GM21526 (cell line): Measurements from ENCODE around the gene RECQL5.

Experiments
- ATAC-seq: cut with Tn5 transposase; IDR thresholded peaks from one replicate; pipeline ENCODE4 v1.9.1; 2021; ENCODE audit warnings: moderate library complexity; ENCODE audit not compliant: unreplicated experiment, low FRiP score

The RECQL5 gene

DNA sequence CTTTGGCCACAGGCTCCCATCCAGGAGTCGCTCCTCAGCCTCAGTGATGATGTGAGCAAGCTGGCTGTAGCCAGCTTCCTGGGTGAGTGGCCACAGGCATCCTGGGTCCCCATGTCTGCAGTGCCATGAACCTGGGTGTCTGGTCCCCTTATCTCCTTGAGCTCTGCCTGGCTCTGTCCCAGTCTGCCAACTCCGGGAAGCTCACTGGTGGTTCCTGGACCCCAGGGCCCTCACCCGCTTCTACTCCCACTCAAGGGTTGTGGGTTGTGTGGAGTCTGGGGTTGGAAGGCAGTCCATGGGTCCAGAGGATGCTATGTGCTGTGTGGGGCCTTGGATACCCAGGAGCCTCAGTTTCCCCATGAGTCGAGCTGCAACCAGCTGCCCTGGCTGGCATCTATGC lies 45.5 kb downstream of the RECQL5 start:
- ATAC-seq = no peak

DNA sequence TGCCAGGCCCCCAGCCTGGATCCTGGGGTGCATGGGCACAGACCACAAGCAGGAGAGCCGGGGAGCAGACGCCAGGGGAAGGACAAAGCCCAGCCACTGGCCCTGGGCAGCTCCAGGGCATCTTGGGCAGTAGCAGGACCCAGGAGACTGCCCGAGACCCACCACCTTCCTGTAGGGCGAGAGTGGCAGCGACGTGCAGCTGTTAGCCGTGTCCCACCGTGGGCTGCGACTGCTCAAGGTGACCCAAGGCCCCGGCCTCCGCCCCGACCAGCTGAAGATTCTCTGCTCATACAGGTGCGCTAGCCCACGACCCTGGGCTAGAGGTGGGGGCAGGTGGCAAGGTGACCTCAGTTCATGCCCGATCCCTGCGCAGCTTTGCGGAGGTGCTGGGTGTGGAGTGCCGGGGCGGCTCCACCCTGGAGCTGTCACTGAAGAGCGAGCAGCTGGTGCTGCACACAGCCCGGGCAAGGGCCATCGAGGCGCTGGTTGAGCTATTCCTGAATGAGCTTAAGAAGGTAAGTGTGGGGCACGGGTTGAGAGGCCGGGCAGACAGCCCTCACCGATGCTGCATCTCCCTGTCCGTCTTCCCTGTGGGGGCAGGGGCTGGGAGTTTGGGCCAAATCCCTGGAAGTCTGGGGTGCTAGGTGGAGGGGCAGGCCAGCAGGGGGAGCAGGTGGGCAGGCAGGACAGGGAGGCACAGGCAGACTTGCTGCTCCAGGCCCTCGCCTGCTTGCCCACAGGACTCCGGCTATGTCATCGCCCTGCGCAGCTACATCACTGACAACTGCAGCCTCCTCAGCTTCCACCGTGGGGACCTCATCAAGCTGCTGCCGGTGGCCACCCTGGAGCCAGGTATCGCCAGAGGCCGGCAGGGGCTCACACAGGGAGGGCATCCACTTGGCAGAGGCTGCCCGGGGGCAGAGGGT lies 47.2 kb downstream of the RECQL5 start:
- ATAC-seq = no peak

DNA sequence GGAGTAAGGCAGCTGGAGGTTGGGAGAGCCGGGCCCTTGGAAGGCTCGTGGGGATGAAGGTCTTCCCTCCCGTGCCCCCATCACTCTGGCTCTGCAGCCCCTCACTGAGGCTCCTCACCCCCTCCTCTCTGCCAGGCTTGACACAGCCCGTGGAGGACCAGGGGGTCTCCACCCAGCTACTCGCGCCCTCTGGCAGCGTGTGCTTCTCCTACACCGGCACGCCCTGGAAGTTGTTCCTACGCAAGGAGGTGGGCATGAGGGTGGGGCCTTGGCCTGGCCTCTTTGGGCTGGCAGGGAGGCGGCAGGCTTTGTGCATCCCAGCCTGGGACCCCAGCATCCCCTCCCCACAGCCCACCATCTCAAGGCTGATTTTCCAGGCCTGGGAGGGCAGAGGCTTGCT lies 49.3 kb downstream of the RECQL5 start:
- no peak for ATAC-seq

DNA sequence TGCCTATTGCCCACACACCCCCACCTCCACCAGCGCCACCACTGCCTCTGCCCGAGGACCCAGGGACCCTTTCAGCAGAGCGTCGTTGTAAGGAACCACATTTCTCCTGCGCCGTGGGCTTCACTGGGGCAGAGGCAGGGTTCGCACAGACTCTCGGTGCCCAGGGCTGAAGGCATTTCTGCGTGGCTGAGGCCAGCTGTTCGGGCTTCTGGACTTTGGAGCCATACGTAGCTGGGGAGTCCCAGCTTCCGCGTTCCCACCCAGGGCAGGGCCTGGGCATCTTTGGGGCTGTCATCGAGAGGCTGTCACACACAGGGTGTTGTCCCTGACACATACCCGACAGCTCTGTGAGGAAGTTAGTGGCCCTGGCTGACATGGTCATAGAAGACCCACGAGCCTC lies 49.7 kb downstream of the RECQL5 start:
- no peak for ATAC-seq

DNA sequence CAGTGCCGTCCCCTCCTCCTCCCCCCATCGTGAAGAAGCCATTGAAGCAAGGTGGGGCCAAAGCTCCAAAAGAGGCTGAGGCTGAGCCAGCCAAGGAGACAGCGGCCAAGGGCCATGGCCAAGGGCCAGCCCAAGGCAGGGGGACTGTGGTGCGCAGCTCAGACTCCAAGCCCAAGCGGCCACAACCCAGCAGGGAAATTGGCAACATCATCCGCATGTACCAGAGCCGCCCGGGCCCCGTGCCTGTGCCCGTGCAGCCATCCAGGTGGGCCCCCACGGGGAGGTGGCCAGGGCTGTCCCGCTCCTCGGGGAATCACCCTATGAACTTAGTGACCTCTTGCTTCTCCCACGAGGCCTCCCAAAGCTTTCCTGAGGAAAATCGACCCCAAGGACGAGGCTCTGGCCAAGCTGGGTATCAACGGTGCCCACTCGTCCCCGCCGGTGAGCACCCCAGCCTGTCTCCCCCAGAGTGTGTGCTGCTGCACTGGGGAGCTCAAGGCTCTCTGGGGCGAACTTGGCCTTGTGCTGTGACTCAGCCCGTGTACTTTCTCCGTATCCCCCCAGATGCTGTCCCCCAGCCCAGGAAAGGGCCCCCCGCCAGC lies 50.3 kb downstream of the RECQL5 start:
- no peak for ATAC-seq

DNA sequence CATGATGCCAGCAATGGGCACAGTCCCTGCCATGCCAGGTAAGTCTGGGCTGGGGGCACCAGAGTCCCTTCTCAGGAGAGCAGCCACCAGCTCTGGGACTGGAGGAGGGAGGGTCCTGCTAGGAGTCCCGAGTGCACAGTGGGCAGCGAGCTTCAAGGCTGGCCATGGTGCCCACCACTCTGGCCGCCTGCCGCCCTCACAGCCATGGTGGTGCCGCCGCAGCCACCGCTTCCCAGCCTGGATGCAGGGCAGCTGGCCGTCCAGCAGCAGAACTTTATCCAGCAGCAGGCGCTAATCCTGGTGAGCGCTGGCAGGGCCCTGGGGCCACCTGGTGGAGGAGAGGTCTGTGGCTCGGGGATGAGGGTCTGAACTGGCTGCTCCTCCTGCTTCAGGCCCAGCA lies 51.7 kb downstream of the RECQL5 start:
- no peak for ATAC-seq

DNA sequence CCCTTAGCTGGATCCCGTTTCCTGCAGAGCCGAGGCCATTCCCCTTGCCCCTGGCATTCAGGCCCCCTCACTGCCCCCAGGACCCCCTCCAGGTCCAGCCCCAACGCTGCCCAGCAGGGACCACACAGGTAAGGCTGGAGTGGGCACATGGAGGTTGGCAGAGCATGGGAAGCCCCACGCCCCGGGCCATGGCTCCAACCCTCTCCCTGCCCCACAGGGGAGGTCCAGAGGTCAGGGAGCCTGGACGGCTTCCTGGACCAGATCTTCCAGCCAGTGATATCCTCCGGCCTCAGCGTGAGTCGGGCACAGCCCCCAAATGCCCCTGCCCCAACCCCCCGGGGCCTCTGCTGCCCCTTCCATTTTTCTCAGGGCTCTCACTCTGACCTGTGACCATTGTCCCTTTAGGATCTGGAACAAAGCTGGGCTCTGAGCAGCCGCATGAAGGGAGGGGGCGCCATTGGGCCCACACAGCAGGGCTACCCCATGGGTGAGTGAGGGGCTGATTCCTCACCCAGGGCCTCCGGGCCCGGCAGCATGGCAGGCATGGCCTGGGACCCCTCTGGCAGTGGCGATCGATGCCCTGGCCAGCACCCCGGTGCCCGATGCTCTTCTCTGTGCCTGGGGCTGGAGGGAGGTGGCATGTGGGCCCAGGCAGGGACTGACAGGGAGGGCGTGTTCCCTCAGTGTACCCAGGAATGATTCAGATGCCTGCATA lies 52.2 kb downstream of the RECQL5 start:
- ATAC-seq = no peak

DNA sequence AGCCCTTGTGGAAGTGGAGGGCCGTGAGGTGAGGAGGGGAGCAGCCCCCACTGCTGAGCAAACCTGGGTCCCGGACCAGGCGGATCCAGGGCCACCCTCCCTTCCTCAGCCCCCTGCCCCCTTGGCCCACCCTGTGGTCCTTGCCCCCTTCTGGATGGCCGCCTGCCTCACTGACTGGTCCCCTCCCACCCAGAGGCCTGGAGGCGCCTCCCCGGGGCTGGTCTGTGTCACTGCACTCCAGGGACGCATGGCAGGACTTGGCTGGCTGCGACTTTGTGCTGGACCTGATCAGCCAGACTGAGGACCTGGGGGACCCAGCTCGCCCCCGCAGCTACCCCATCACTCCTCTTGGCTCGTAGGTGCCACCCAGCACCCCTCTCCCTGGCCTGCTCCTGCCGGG lies 52.9 kb downstream of the RECQL5 start:
- ATAC-seq = no peak

DNA sequence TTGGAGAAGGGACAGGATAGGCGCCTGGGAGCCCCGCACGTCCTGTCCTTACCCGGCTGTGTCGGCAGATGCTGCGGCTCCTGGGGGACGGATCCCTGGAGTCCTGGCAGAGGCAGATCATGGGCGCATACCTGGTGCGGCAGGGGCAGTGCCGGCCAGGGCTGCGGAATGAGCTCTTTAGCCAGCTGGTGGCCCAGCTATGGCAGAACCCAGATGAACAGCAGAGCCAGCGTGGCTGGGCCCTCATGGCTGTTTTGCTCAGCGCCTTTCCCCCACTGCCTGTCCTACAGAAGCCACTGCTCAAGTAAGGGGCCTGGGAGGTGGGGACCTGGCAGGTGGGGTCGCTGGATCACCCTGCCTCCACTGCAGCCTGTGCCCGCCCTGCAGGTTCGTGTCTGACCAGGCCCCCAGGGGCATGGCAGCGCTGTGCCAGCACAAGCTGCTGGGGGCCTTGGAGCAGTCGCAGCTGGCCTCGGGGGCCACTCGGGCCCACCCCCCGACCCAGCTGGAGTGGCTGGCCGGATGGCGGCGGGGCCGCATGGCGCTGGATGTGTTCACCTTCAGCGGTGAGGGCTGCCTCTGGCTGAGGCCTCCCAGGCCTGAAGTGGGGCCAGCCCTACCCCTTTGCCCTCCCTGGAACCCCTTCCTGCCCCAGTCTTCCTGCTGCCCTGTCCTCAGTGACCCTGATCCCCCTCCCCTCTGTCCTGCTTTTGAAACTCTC lies 53.9 kb downstream of the RECQL5 start:
- no peak for ATAC-seq

DNA sequence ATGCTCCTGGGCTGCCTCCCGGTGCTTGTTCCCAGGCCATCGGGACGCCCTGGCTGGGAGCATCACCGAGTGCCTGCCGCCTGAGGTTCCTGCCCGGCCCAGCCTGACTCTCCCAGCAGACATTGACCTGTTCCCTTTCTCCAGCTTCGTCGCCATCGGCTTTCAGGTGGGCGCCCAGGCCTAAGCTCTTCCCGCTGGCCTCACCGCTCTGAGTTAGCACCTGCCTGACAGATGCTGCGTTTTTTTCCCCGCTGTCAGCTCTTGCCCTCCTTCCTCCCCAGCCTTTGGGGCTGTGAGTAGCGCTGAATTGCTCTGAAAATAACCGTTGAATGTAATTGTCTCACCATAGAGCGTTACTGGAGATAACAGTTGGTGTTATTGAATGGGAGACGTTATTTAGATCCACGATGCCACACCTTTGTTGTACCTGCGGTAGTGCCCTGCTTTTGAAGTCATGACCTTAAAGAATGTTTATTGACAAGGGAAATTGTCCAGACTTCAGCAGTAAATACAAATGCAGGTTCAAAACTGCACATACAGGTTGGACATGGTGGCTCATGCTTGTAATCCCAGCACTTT lies 55.0 kb downstream of the RECQL5 start:
- no peak for ATAC-seq

DNA sequence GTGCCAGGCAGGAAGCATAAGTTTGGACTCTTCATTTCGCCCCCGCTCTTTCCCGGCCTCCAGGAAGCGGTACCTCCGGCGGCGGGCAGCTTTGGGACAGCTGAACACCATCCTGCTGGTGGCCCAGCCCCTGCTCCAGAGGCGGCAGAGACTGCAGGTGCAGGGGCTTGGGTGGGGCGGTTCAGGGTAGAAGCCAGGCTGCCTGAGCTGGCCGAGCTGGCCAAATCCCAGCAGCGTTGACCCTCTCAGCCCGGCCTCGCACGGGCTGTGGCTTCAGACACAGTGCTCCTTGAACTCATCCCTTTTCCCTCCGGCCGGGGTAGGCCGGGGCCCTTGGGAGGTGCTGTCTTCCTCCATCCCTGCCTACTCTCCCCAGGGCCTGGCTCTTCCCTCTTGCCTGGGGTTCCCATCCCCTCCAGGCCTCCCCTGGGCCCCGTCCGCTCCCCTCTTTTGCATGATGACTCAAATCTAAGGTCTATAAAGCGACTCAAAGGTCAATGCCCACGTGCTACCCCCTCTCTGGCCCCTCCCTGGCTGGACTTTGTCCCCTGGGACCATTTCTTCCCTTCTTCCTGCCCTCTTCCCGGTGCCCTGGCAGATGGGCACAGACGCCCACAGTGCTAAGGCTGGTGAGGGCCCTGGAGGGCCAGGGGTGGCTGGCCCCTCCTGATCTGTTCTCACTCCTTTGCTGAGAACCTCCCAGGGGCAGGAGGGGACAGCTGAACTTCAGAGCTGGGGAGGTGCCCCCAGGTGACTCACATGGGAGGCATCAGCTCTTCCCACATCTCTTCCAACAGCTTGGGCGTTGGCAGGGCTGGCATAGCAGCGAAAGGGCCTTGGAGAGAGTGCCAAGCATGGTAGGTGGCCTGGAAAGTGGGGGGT lies 56.6 kb downstream of the RECQL5 start:
- no peak for ATAC-seq

DNA sequence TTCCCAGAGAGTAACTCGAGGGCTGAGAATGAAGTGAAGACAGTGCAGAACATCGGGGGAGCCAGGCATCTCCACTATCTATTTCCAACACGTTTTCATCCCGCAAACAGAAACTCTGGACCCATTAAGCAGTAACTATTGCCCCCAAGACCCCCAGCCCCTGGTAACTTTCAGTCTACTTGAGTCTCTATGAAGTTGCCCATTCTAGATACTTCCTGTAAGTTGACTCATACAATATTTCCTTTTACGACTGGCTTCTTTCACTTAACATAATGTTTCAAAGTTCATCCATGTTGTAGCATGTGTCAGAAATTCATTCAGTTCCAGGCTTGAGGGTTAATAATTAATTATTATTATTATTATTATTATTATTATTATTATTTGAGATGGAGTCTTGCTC lies 59.9 kb downstream of the RECQL5 start:
- ATAC-seq = no peak

DNA sequence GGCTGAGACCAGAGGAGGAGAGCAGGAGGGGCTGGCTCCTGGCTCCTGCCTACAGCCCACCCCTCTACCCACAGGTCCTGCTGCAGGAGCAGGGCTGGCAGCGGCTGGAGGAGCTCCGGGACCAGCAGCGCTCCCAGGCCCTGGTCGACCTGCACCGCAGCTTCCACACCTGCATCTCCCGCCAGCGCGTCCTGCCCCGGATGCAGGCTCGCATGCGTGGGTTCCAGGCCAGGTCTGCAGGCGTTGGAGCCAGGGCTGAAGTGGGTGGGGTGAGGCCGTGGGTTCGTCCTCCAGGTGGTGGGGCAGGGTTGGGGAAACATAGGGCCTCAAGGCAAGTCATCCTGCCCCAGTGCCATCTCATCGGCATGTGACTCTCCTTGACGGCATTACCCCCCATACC lies 61.2 kb downstream of the RECQL5 start:
- ATAC-seq = no peak

DNA sequence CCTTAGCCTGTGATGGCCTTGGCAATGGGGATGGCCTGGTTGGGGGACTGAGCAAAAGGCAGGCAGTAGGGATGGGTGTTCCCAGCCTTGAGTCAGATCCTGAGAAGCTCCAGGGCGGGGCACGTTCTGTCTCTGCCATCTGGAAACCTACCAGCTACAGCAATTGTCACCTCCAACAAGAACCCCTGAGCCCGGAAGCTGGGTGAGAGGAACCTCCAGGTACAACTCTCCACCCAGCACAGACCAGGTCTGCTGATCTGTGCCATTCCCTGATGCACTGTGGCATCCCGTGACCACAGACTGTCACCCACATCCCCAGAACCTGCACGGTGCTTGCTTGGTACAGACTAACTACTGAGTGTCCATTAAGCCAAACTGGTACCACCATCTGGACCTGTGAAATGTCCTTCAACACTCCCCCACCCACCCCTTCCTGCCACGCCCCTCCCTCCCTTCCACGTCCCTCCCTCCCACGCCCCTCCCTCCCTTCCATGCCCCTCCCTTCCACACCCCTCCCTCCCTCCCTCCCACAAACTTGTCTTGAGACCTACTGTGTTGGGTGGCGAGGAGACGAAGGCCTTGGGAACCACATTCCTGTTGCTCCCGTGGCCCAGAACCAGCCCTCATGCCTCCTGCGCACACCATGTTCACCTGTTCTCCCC lies 62.8 kb downstream of the RECQL5 start:
- ATAC-seq = no peak

DNA sequence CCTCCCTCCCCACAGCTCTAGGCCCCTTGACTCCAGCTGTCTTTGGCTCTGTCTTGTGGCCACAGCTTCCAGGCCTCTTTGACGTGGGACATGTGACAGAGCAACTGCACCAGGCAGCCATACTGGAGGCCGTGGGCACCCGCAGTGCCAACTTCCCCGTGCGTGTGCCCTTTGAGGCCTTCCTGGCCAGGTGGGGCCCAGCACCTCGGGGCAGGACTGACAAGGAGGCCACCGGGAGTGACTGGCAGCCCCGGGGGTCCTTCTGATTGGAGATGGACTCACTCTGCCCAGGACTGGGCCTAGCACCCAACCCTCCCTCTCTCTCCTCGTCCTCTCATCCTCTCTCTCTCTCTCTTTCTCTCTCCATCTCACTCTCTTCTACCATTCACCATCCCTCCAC lies 63.8 kb downstream of the RECQL5 start:
- ATAC-seq = no peak

DNA sequence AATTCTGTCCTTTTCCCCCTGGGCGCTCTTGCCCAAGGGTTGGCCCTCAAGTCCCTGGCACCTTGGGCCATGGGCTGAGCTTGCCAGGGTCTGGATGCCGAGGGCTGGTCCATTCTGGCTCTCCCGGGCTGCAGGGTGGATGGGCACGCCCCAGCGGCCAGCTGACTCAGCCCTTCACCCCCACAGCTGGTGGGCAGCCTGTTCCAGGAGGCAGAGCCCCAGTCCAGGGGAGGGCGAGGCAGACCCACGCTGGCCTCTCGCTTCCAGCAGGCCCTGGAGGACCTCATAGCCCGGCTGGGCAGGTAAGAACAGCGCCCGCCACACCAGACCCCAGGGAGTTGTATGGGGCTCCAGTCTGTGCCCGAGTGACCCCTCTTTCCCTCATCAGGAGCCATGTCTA lies 64.3 kb downstream of the RECQL5 start:
- no peak for ATAC-seq

DNA sequence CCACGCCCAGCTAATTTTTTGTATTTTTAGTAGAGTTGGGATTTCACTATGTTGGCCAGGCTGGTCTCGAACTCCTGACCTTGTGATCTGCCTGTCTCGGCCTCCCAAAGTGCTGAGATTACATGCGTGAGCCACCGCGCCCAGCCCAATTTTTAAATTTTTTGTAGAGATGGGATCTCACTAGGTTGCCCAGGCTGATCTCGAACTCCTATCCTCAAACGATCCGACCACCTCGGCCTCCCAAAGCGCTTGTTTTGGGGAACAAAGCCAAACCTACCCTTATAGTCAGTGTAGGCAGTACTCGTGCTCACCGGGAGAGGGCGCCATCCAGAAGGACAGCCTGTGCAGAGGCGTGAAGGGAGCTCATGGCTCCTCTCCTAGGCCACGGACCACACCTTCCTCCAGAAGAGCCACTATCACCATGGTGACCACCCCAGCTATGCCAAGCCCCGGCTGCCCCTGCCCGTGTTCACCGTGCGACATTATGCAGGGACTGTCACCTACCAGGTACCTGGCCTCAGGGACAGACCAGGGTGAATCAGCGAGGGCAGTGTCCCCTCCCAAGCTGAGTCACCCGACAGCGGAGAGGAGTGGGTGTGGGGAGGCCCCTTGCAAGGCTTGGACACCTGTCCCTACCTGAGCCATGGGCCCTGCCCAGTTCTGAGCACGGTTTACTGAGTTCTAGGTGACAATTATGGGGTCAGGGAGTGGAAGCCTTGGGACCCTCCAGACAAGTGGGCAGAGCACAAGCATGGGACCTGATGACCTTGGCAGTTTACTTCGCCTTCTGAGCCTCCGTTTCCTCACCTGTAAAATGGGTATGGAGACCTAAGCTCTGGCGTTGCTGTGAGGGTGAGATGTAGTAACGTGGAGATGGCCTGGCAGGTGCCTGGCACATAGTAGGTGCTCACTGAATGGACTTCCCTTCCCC lies 65.6 kb downstream of the RECQL5 start:
- no peak for ATAC-seq
